IMR-90 (cell line): ENCODE results near the gene CNNM1.

Experiments
- BHLHE40 ChIP-seq: fragments of 150-350 bp; IDR thresholded peaks from 2 replicates; pipeline ENCODE4 v1.6.1; 2016; ENCODE audit warnings: mild to moderate bottlenecking, low read depth, low read length
- CEBPB ChIP-seq: IDR thresholded peaks from 2 replicates; pipeline ENCODE4 v1.6.1; 2012; ENCODE audit warnings: low read depth, low read length, improper control_type of control experiment
- CHD1 ChIP-seq: IDR thresholded peaks from 2 replicates; pipeline ENCODE4 v1.6.1; 2012; ENCODE audit warnings: low read depth, low read length, improper control_type of control experiment
- FOS ChIP-seq: fragments of 150-350 bp; IDR thresholded peaks from 2 replicates; pipeline ENCODE4 v1.6.1; 2016; ENCODE audit warnings: low read depth, low read length
- MAZ ChIP-seq: IDR thresholded peaks from 2 replicates; pipeline ENCODE4 v1.6.1; 2012; ENCODE audit warnings: low read depth, mild to moderate bottlenecking, low read length, improper control_type of control experiment, moderate library complexity, borderline replicate concordance
- MXI1 ChIP-seq: IDR thresholded peaks from 2 replicates; pipeline ENCODE4 v1.6.1; 2012; ENCODE audit warnings: low read depth, mild to moderate bottlenecking, low read length, moderate library complexity, borderline replicate concordance
- NFE2L2 ChIP-seq: fragments of 150-350 bp; IDR thresholded peaks from 2 replicates; pipeline ENCODE4 v1.6.1; 2016; ENCODE audit warnings: low read depth, mild to moderate bottlenecking, low read length
- POLR2A ChIP-seq: IDR thresholded peaks from 2 replicates; pipeline ENCODE4 v1.6.1; 2012; ENCODE audit warnings: mild to moderate bottlenecking, low read depth, low read length
- RAD21 ChIP-seq: IDR thresholded peaks from 2 replicates; pipeline ENCODE4 v1.6.1; 2012; ENCODE audit warnings: low read length, improper control_type of control experiment
- RCOR1 ChIP-seq: IDR thresholded peaks from 2 replicates; pipeline ENCODE4 v1.6.1; 2012; ENCODE audit warnings: mild to moderate bottlenecking, low read length, improper control_type of control experiment; ENCODE audit not compliant: insufficient replicate concordance
- RFX5 ChIP-seq: IDR thresholded peaks from 2 replicates; pipeline ENCODE4 v1.8.0; 2012; ENCODE audit warnings: low read depth, mild to moderate bottlenecking, low read length, moderate library complexity
- TF ChIP-seq, protein P1 (sequence below): conservative IDR thresholded peaks from 2 replicates; pipeline ENCODE4 v1.5.1; 2012; ENCODE audit warnings: mild to moderate bottlenecking, low read depth, low read length, improper control_type of control experiment
- TF ChIP-seq, protein P2 (sequence below): fragments of 150-350 bp; IDR thresholded peaks from 2 replicates; pipeline ENCODE4 v1.6.1; 2017; ENCODE audit warnings: mild to moderate bottlenecking, antibody characterized with exemption, low read length, low read depth
- TF ChIP-seq, protein P3 (sequence below): fragments of 150-350 bp; IDR thresholded peaks from 2 replicates; pipeline ENCODE4 v1.6.1; 2016; ENCODE audit warnings: low read depth, mild to moderate bottlenecking, low read length, moderate library complexity, borderline replicate concordance

DNA sequence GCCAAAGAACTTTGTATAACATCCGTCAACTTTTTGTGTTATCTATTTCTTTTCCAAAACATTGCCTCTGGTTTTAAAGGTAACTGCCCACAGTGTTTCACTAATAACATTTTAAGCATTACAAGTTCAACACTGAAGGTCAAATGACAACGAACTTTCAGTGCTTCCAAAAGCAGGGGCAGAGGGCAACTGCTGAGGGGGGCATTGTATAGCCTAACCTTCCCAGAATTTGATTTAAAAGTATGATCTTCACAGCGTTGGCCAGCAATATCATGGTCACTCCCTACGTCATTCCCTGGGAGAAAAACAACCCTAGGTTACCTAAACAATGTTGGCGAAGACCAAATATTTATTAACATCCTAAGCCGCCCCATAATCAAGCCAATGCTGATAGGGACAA lies 103.7 kb downstream of the CNNM1 start:
- no peak for TF ChIP-seq POLR2A
- TF ChIP-seq, protein P1, sequence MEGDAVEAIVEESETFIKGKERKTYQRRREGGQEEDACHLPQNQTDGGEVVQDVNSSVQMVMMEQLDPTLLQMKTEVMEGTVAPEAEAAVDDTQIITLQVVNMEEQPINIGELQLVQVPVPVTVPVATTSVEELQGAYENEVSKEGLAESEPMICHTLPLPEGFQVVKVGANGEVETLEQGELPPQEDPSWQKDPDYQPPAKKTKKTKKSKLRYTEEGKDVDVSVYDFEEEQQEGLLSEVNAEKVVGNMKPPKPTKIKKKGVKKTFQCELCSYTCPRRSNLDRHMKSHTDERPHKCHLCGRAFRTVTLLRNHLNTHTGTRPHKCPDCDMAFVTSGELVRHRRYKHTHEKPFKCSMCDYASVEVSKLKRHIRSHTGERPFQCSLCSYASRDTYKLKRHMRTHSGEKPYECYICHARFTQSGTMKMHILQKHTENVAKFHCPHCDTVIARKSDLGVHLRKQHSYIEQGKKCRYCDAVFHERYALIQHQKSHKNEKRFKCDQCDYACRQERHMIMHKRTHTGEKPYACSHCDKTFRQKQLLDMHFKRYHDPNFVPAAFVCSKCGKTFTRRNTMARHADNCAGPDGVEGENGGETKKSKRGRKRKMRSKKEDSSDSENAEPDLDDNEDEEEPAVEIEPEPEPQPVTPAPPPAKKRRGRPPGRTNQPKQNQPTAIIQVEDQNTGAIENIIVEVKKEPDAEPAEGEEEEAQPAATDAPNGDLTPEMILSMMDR = no peak
- no peak for TF ChIP-seq BHLHE40
- TF ChIP-seq RAD21 = no peak
- TF ChIP-seq, protein P2, sequence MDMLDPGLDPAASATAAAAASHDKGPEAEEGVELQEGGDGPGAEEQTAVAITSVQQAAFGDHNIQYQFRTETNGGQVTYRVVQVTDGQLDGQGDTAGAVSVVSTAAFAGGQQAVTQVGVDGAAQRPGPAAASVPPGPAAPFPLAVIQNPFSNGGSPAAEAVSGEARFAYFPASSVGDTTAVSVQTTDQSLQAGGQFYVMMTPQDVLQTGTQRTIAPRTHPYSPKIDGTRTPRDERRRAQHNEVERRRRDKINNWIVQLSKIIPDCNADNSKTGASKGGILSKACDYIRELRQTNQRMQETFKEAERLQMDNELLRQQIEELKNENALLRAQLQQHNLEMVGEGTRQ = no peak
- TF ChIP-seq NFE2L2 = no peak
- TF ChIP-seq CEBPB = no peak
- TF ChIP-seq RFX5 = no peak
- TF ChIP-seq, protein P3, sequence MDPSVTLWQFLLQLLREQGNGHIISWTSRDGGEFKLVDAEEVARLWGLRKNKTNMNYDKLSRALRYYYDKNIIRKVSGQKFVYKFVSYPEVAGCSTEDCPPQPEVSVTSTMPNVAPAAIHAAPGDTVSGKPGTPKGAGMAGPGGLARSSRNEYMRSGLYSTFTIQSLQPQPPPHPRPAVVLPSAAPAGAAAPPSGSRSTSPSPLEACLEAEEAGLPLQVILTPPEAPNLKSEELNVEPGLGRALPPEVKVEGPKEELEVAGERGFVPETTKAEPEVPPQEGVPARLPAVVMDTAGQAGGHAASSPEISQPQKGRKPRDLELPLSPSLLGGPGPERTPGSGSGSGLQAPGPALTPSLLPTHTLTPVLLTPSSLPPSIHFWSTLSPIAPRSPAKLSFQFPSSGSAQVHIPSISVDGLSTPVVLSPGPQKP = no peak
- no peak for TF ChIP-seq MAZ
- no peak for TF ChIP-seq FOS
- no peak for TF ChIP-seq MXI1
- TF ChIP-seq RCOR1 = no peak
- TF ChIP-seq CHD1 = no peak
